Fibroblast of lung (primary cell): ENCODE results near the gene SOX2. TPM values are rescaled to one million over a fixed set of nuclear protein-coding genes. Genes with fewer than 3 reads are reported as not detected.

ENCODE experiments used
- DNase-seq, 2 donors: peaks; one replicate each; pipeline versions ENCODE4 v3.0.0 to v3.0.0-alpha.2; 2010; ENCODE audit warnings: low read depth in 2 of 2
- H2AFZ ChIP-seq: 2 replicates; pipeline ENCODE4 v1.5.1; 2012; ENCODE audit warnings: low read length, control low read depth, inconsistent platforms
- H3K27ac ChIP-seq: 2 replicates; pipeline ENCODE4 v1.5.1; 2011; ENCODE audit warnings: low read length, control low read depth; ENCODE audit not compliant: insufficient read depth
- H3K27me3 ChIP-seq: 2 replicates; pipeline ENCODE4 v1.5.1; 2011; ENCODE audit warnings: mild to moderate bottlenecking, low read length; ENCODE audit not compliant: control insufficient read depth, insufficient read depth
- H3K36me3 ChIP-seq: 2 replicates; pipeline ENCODE4 v1.5.1; 2011; ENCODE audit warnings: low read length; ENCODE audit not compliant: control insufficient read depth, insufficient read depth
- H3K4me1 ChIP-seq: 2 replicates; pipeline ENCODE4 v1.5.1; 2011; ENCODE audit warnings: low read length; ENCODE audit not compliant: control insufficient read depth, insufficient read depth; ENCODE audit errors: extremely low read depth
- H3K4me2 ChIP-seq: 2 replicates; pipeline ENCODE4 v1.5.1; 2011; ENCODE audit warnings: low read length, control low read depth; ENCODE audit not compliant: insufficient read depth; ENCODE audit errors: extremely low read depth
- H3K4me3 ChIP-seq, 4 experiments: fragments of 200-600 bp in 1 of 4; sonication (generic) in 1 of 4; replicated peaks in 1 of 4; 2 replicates each; pipeline ENCODE4 v1.5.1; 2011 to 2016; ENCODE audit warnings: low read length in 4 of 4, low read depth in 3 of 4, mild to moderate bottlenecking in 3 of 4, control low read depth in 2 of 4, inconsistent platforms in 1 of 4, mixed read lengths in 1 of 4; ENCODE audit not compliant: insufficient read depth in 1 of 4; ENCODE audit errors: control extremely low read depth in 1 of 4
- H3K79me2 ChIP-seq: 2 replicates; pipeline ENCODE4 v1.5.1; 2012; ENCODE audit warnings: mild to moderate bottlenecking, low read length, inconsistent platforms; ENCODE audit not compliant: control insufficient read depth, insufficient read depth
- H3K9ac ChIP-seq: 2 replicates; pipeline ENCODE4 v1.5.1; 2011; ENCODE audit warnings: mild to moderate bottlenecking, low read length, control low read depth; ENCODE audit not compliant: insufficient read depth
- H3K9me3 ChIP-seq: 2 replicates; pipeline ENCODE4 v1.5.1; 2012; ENCODE audit warnings: low read depth, low read length; ENCODE audit not compliant: control insufficient read depth, insufficient read depth
- H4K20me1 ChIP-seq: 2 replicates; pipeline ENCODE4 v1.5.1; 2011; ENCODE audit warnings: low read length; ENCODE audit not compliant: control insufficient read depth, insufficient read depth; ENCODE audit errors: extremely low read depth
- EZH2 ChIP-seq: IDR thresholded peaks from 2 replicates; pipeline ENCODE4 v1.5.1; 2012; ENCODE audit warnings: low read length, control low read depth, mild to moderate bottlenecking; ENCODE audit errors: missing control alignments
- polyA plus RNA-seq, 2 donors: library from polyadenylated mRNA; depleted of rRNA in 1 of 2; stranded (reverse) in 1 of 2; unstranded in 1 of 2; fragments of >200 nt; gene quantifications; 2 replicates each; pipeline ENCODE4 v1.2.1, GENCODE V29; 2011 to 2012; ENCODE audit warnings: missing spikeins in 1 of 2
- total RNA-seq: library from RNA; depleted of rRNA; stranded (reverse); fragments of >200 nt; gene quantifications from 2 replicates; pipeline ENCODE4 v1.2.1, GENCODE V29; 2014
- TF ChIP-seq, protein P1 (sequence below), 2 donors: IDR thresholded peaks in 1 of 2; conservative IDR thresholded peaks in 1 of 2; 1 replicate in 1 of 2; 2 replicates in 1 of 2; pipeline ENCODE4 v1.5.1; 2011 to 2012; ENCODE audit warnings: low read length in 2 of 2, control low read depth in 1 of 2, inconsistent platforms in 1 of 2, low read depth in 1 of 2, mild to moderate bottlenecking in 1 of 2

The SOX2 gene
- total and polyA plus RNA-seq, 2 donors (not counting 1 experiment from before 2014, with no cell fraction given): not detected

DNA sequence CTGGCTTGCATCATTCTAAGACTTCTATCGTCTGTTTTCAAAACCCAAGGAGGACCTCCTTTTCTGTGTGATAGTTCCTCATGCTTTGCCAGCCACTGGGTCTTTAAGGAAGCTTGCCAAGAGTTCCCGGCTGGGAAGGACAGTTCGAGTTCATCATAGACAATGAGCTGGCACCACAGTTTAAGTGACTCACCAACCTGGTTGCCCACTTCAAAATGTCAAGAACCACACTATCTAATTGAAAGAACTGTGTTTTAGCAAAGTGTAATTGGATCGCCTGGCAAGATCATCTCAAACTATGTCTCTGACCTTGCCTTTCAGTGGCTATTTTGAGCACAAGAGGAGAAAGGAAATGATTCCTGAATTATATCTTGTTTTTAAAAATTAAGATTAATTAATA, 27.9 kb downstream of the SOX2 start:
- Histone ChIP-seq H3K27ac (no peak overlapping the region), H4K20me1 (no peaks in the 10 kb centered on the region), H3K79me2 (no peaks in the 10 kb centered on the region), H3K36me3 (no peaks in the 10 kb centered on the region), H3K4me1 (no peaks in the 10 kb centered on the region), H3K4me2 (no peak overlapping the region), H3K9me3 (no peaks in the 10 kb centered on the region), H3K9ac (no peak overlapping the region), H3K27me3 (no peaks in the 10 kb centered on the region), H3K4me3 (no peak overlapping the region), H2AFZ (no peak overlapping the region)
- DNase-seq: no peak
- TF ChIP-seq, protein P1, sequence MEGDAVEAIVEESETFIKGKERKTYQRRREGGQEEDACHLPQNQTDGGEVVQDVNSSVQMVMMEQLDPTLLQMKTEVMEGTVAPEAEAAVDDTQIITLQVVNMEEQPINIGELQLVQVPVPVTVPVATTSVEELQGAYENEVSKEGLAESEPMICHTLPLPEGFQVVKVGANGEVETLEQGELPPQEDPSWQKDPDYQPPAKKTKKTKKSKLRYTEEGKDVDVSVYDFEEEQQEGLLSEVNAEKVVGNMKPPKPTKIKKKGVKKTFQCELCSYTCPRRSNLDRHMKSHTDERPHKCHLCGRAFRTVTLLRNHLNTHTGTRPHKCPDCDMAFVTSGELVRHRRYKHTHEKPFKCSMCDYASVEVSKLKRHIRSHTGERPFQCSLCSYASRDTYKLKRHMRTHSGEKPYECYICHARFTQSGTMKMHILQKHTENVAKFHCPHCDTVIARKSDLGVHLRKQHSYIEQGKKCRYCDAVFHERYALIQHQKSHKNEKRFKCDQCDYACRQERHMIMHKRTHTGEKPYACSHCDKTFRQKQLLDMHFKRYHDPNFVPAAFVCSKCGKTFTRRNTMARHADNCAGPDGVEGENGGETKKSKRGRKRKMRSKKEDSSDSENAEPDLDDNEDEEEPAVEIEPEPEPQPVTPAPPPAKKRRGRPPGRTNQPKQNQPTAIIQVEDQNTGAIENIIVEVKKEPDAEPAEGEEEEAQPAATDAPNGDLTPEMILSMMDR (conservative IDR thresholded peaks at IDR 0.05 in 1 of 2, IDR thresholded peaks at IDR 0.05 in 1 of 2; ENCODE audit: low read depth in 1 of 2, low read length in 2 of 2): no peak
- no peak for TF ChIP-seq EZH2

- Histone ChIP-seq H2AFZ (no peak overlapping the region), H3K4me2 (no peak overlapping the region), H3K9me3 (no peaks in the 10 kb centered on the region), H3K9ac (no peak overlapping the region), H4K20me1 (no peaks in the 10 kb centered on the region), H3K79me2 (no peaks in the 10 kb centered on the region), H3K36me3 (no peaks in the 10 kb centered on the region), H3K27me3 (no peaks in the 10 kb centered on the region), H3K4me1 (no peaks in the 10 kb centered on the region), H3K4me3 (no peak overlapping the region), H3K27ac (no peak overlapping the region)
- DNase-seq: no peak
- TF ChIP-seq, protein P1 (conservative IDR thresholded peaks at IDR 0.05 in 1 of 2, IDR thresholded peaks at IDR 0.05 in 1 of 2; ENCODE audit: low read depth in 1 of 2, low read length in 2 of 2): no peak
- TF ChIP-seq EZH2: no peak
Observed at GRCh38 chr3:181741417-181741816, 29.7 kb downstream of the SOX2 start.

DNA sequence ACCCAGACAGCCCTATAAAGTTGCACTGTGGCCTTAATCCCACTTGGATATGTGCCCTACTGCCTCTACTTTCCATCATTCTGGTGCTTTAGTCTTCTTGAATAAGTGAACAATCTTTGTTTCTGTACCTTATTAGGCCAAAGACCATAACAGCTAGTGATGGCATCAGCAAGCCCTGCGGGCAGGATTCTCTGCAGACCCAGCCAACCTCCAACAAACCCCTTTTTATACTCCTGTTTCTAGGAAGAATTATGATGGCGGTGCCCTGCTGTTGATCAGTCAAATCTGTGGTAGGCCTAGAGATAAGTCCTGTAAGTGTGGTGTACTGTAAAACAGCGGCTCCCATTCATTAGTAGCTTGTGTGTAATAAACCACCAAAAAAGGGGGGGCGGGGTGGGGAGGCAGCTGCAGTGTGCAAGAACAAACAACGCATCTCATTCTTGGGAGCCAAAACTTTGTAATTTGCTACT, 40.5 kb downstream of the SOX2 start:
- Histone ChIP-seq H3K36me3 (no peaks in the 10 kb centered on the region), H3K79me2 (no peaks in the 10 kb centered on the region), H3K4me1 (no peaks in the 10 kb centered on the region), H3K27me3 (no peaks in the 10 kb centered on the region), H4K20me1 (no peaks in the 10 kb centered on the region), H3K4me3 (no peak overlapping the region), H2AFZ (no peak overlapping the region), H3K9me3 (no peaks in the 10 kb centered on the region), H3K9ac (no peak overlapping the region), H3K4me2 (no peak overlapping the region), H3K27ac (no peak overlapping the region)
- peak in 1 of 2 donors; percentile 50 for DNase-seq
- TF ChIP-seq EZH2: no peak
- TF ChIP-seq, protein P1 (conservative IDR thresholded peaks at IDR 0.05 in 1 of 2, IDR thresholded peaks at IDR 0.05 in 1 of 2; ENCODE audit: low read depth in 1 of 2, low read length in 2 of 2): no peak
